A673 (cell line): ENCODE measurements around the gene REV1. TPM values are rescaled to one million over a fixed set of nuclear protein-coding genes. Genes with fewer than 3 reads are reported as not detected.

Experiments used
- BruUV-seq: library from RNA; stranded (reverse); fragments of 400-500 nt; replicated peaks from 2 replicates; lab custom pipeline; 2021; lab: Mats Ljungman, UMichigan
- CTCF ChIA-PET: fragments of 300-600 bp; sonication (Branson Sonifier 250); formaldehyde crosslinking; loops from one replicate; lab custom pipeline; 2022; ENCODE audit warnings: antibody characterized with exemption; lab: Charles Lee
- POLR2A ChIA-PET: fragments of 300-600 bp; sonication (Branson Sonifier 250); formaldehyde crosslinking; loops from one replicate; lab custom pipeline; 2022; ENCODE audit warnings: antibody characterized with exemption; ENCODE audit not compliant: low non-redundant PET; lab: Charles Lee
- DNase-seq: peaks from one replicate; pipeline ENCODE4 v3.0.0-alpha.2; 2015; ENCODE audit warnings: low spot score
- H3K27ac ChIP-seq: fragments of 200-600 bp; sonication (generic); 2 replicates; pipeline ENCODE4 v1.5.1; 2016; ENCODE audit warnings: mixed run types, low read depth, mild to moderate bottlenecking, mixed read lengths, antibody characterized with exemption, low read length; ENCODE audit not compliant: poor library complexity, severe bottlenecking
- H3K27me3 ChIP-seq: fragments of 200-600 bp; sonication (generic); replicated peaks from 2 replicates; pipeline ENCODE4 v1.6.1; 2017; ENCODE audit warnings: mixed run types, low read depth, mild to moderate bottlenecking, mixed read lengths, antibody characterized with exemption, low read length; ENCODE audit not compliant: insufficient read depth, poor library complexity
- H3K36me3 ChIP-seq: fragments of 200-600 bp; sonication (generic); 2 replicates; pipeline ENCODE4 v1.6.1; 2016; ENCODE audit warnings: mixed run types, mild to moderate bottlenecking, mixed read lengths, antibody characterized with exemption, low read length; ENCODE audit not compliant: insufficient read depth, poor library complexity, severe bottlenecking
- H3K4me1 ChIP-seq: fragments of 200-600 bp; sonication (generic); 2 replicates; pipeline ENCODE4 v1.6.1; 2017; ENCODE audit warnings: mixed run types, mild to moderate bottlenecking, mixed read lengths, antibody characterized with exemption, low read length; ENCODE audit not compliant: insufficient read depth, poor library complexity, severe bottlenecking
- H3K4me3 ChIP-seq: fragments of 200-600 bp; sonication (generic); 2 replicates; pipeline ENCODE4 v1.5.1; 2016; ENCODE audit warnings: low read depth, mixed run types, mild to moderate bottlenecking, mixed read lengths, low read length; ENCODE audit not compliant: poor library complexity, severe bottlenecking
- H3K9me3 ChIP-seq: fragments of 200-600 bp; sonication (generic); 2 replicates; pipeline ENCODE4 v1.6.1; 2016; ENCODE audit warnings: mixed run types, low read depth, mild to moderate bottlenecking, mixed read lengths, antibody characterized with exemption, low read length; ENCODE audit not compliant: poor library complexity, severe bottlenecking
- CTCF ChIP-seq: fragments of 300-800, 200-600 bp; sonication (generic); conservative IDR thresholded peaks from 2 replicates; pipeline ENCODE4 v1.5.1; 2017; ENCODE audit warnings: low read depth, mild to moderate bottlenecking, antibody characterized with exemption, low read length, moderate library complexity, mixed read lengths
- EZH2 ChIP-seq: fragments of 200-600 bp; sonication (generic); IDR thresholded peaks from 2 replicates; pipeline ENCODE4 v1.6.1; 2017; ENCODE audit warnings: borderline replicate concordance, low read depth, mild to moderate bottlenecking, mixed read lengths, antibody characterized with exemption, low read length; ENCODE audit not compliant: poor library complexity, severe bottlenecking
- intact Hi-C: fragments of 100-400 bp; cut with micrococcal nuclease; formaldehyde crosslinking; loops from one replicate; pipeline ENCODE4 v1.10.0; 2022; ENCODE audit not compliant: unreplicated experiment
- total RNA-seq: library from RNA; stranded (reverse); gene quantifications from 2 replicates; pipeline ENCODE4 v1.2.3, GENCODE V29; 2021

Gene REV1
- total RNA-seq, 1 experiment from 2014 or later, result 38.1 TPM

- Histone ChIP-seq H3K4me1 (no peaks in the 10 kb centered on the region), H3K9me3 (no peaks in the 10 kb centered on the region), H3K27ac (no peak overlapping the region), H3K36me3 (peaks cover 12% of the 10 kb centered on the region), H3K27me3 (no peaks in the 10 kb centered on the region), H3K4me3 (no peak overlapping the region)
- POLR2A ChIA-PET, result no interaction called here
- intact Hi-C loops, result no loop called here
- DNase-seq, result no peak
- BruUV-seq, result no TSS peak
- CTCF ChIA-PET, result no interaction called here
- no peak for TF ChIP-seq EZH2
- no peak for TF ChIP-seq CTCF
These were observed 59.1 kb downstream of the REV1 start for GRCh38 chr2:99430614-99431291.

GRCh38 chr2:99425022-99425421 is 64.8 kb downstream of the REV1 start:
- CTCF ChIA-PET, result no interaction called here
- no peaks in the 10 kb centered on the region for H3K27me3 ChIP-seq
- POLR2A ChIA-PET, result no interaction called here
- intact Hi-C loops, result no loop called here
- no peak overlapping the region for H3K27ac ChIP-seq
- no peaks in the 10 kb centered on the region for H3K9me3 ChIP-seq
- BruUV-seq, result no TSS peak
- TF ChIP-seq EZH2 (no peak), CTCF (no peak)
- H3K4me3 ChIP-seq, result no peak overlapping the region
- DNase-seq, result no peak
- peaks cover 20% of the 10 kb centered on the region for H3K36me3 ChIP-seq
- H3K4me1 ChIP-seq, result no peaks in the 10 kb centered on the region

- H3K4me3 ChIP-seq, result no peak overlapping the region
- intact Hi-C loops, result no loop called here
- POLR2A ChIA-PET, result no interaction called here
- H3K27me3 ChIP-seq, result no peaks in the 10 kb centered on the region
- CTCF ChIA-PET, result no interaction called here
- no peak for DNase-seq
- H3K27ac ChIP-seq, result no peak overlapping the region
- BruUV-seq, result no TSS peak
- H3K36me3 ChIP-seq, result peaks cover 20% of the 10 kb centered on the region
- no peaks in the 10 kb centered on the region for H3K4me1 ChIP-seq
- H3K9me3 ChIP-seq, result no peaks in the 10 kb centered on the region
- TF ChIP-seq CTCF, result no peak
These were observed 65.4 kb downstream of the REV1 start for GRCh38 chr2:99424371-99424770.
